HK-2 (cell line): Measurements from ENCODE around the gene DOCK9.
A peak's percentile ranks its signal among the peaks of the same experiment; 100 is the strongest.
"Not testable (repeated sequence)": the region's sequence is repeated elsewhere in the genome, so short reads cannot be mapped to it uniquely, and the experiment has no call there.

Source experiments
- DNase-seq: peaks from one replicate; pipeline ENCODE4 v3.0.0-alpha.2; 2018; ENCODE audit not compliant: unreplicated experiment

Gene DOCK9

GRCh38 chr13:98774776-98775175 lies 203.1 kb downstream of the DOCK9 start:
- DNase-seq, result no peak

- DNase-seq, result no peak
These were observed 203.9 kb downstream of the DOCK9 start for GRCh38 chr13:98773921-98774320.

GRCh38 chr13:98772794-98773452 lies 204.9 kb downstream of the DOCK9 start:
- no peak for DNase-seq

GRCh38 chr13:98771838-98772611 lies 205.8 kb downstream of the DOCK9 start:
- no peak for DNase-seq

GRCh38 chr13:98769736-98770135 lies 208.1 kb downstream of the DOCK9 start:
- no peak for DNase-seq

GRCh38 chr13:98768522-98768921 lies 209.3 kb downstream of the DOCK9 start:
- no peak for DNase-seq

GRCh38 chr13:98766697-98767096 lies 211.2 kb downstream of the DOCK9 start:
- no peak for DNase-seq

GRCh38 chr13:98765996-98766519 lies 211.8 kb downstream of the DOCK9 start:
- no peak for DNase-seq

- no peak for DNase-seq
These were observed 215.8 kb downstream of the DOCK9 start for GRCh38 chr13:98761986-98762616.

GRCh38 chr13:98761126-98761985 lies 216.5 kb downstream of the DOCK9 start:
- DNase-seq, result no peak

- no peak for DNase-seq
These were observed 222.1 kb downstream of the DOCK9 start for GRCh38 chr13:98755729-98756128.

GRCh38 chr13:98755116-98755515 lies 222.7 kb downstream of the DOCK9 start:
- no peak for DNase-seq

GRCh38 chr13:98754468-98754867 lies 223.4 kb downstream of the DOCK9 start:
- DNase-seq, result not testable (repeated sequence)

GRCh38 chr13:98752467-98753290 lies 225.2 kb downstream of the DOCK9 start, which contains the start of gene SLC15A1:
Gene SLC15A1 (minus strand): TSS chr13:98752672. CDS start chr13:98752598, 74 bp downstream.
- no peak for DNase-seq

- DNase-seq, result no peak
These were observed 225.9 kb downstream of the DOCK9 start for GRCh38 chr13:98751861-98752466.

GRCh38 chr13:98751367-98751782 lies 226.5 kb downstream of the DOCK9 start:
- no peak for DNase-seq

GRCh38 chr13:98749501-98749900 lies 228.4 kb downstream of the DOCK9 start:
- DNase-seq, result no peak

- DNase-seq, result peak; percentile 20
These were observed 230.9 kb downstream of the DOCK9 start for GRCh38 chr13:98746968-98747367.
